RWPE2 (cell line): ENCODE measurements around the gene KCNQ1OT1.

Experiments
- ATAC-seq: fragments of 200-7000 bp; cut with Tn5 transposase; 3 replicates; pipeline ENCODE4 v1.9.1; 2021; ENCODE audit warnings: low read depth
- DNase-seq: peaks from one replicate; pipeline ENCODE4 v3.0.0-alpha.2; 2020; ENCODE audit warnings: low spot score
- H3K27ac ChIP-seq: fragments of 450-650 bp; 2 replicates; pipeline ENCODE4 v1.5.1; 2017; ENCODE audit warnings: mild to moderate bottlenecking; ENCODE audit not compliant: poor library complexity, severe bottlenecking
- H3K27me3 ChIP-seq: fragments of 250-450 bp; sonication (Bioruptor Pico); 2 replicates; pipeline ENCODE4 v1.5.1; 2021; ENCODE audit warnings: mild to moderate bottlenecking, moderate library complexity; ENCODE audit not compliant: insufficient read depth, poor library complexity, severe bottlenecking
- H3K36me3 ChIP-seq: fragments of 250-450 bp; sonication (Bioruptor Pico); 2 replicates; pipeline ENCODE4 v1.5.1; 2020; ENCODE audit warnings: low read depth, mild to moderate bottlenecking, moderate library complexity
- H3K4me1 ChIP-seq: fragments of 250-450 bp; sonication (Bioruptor Pico); 2 replicates; pipeline ENCODE4 v1.5.1; 2021; ENCODE audit warnings: mild to moderate bottlenecking, moderate library complexity; ENCODE audit not compliant: insufficient read depth, poor library complexity, severe bottlenecking
- H3K4me3 ChIP-seq: fragments of 250-450 bp; sonication (Bioruptor Pico); 2 replicates; pipeline ENCODE4 v1.5.1; 2021; ENCODE audit warnings: mild to moderate bottlenecking, moderate library complexity; ENCODE audit not compliant: severe bottlenecking
- H3K9me3 ChIP-seq: fragments of 250-450 bp; sonication (Bioruptor Pico); 2 replicates; pipeline ENCODE4 v1.5.1; 2021; ENCODE audit warnings: mild to moderate bottlenecking, moderate library complexity; ENCODE audit not compliant: severe bottlenecking
- CTCF ChIP-seq: fragments of 450-650 bp; IDR thresholded peaks from one replicate; pipeline ENCODE4 v1.5.1; 2017; ENCODE audit warnings: mild to moderate bottlenecking, moderate library complexity; ENCODE audit not compliant: poor library complexity, severe bottlenecking

KCNQ1OT1 gene

GRCh38 chr11:2609345-2609744, 90.4 kb downstream of the KCNQ1OT1 start:
- ATAC-seq (no peak), DNase-seq (no peak)
- Histone ChIP-seq H3K27ac (no peak overlapping the region), H3K4me1 (no peaks in the 10 kb centered on the region), H3K9me3 (peaks cover 3% of the 10 kb centered on the region), H3K36me3 (no peaks in the 10 kb centered on the region), H3K4me3 (no peak overlapping the region), H3K27me3 (peaks cover 54% of the 10 kb centered on the region)
- TF ChIP-seq CTCF: no peak

- TF ChIP-seq CTCF: no peak
- no peak overlapping the region for H3K4me3 ChIP-seq
- ATAC-seq: no peak
- DNase-seq: no peak
- H3K36me3 ChIP-seq: no peaks in the 10 kb centered on the region
- peaks cover 9% of the 10 kb centered on the region for H3K9me3 ChIP-seq
- peaks cover 17% of the 10 kb centered on the region for H3K27me3 ChIP-seq
- no peaks in the 10 kb centered on the region for H3K4me1 ChIP-seq
- no peak overlapping the region for H3K27ac ChIP-seq
Observed at GRCh38 chr11:2599561-2600189, 100.1 kb downstream of the KCNQ1OT1 start.

- peaks cover 27% of the 10 kb centered on the region for H3K27me3 ChIP-seq
- no peak for ATAC-seq
- H3K9me3 ChIP-seq: peaks cover 9% of the 10 kb centered on the region
- H3K4me1 ChIP-seq: no peaks in the 10 kb centered on the region
- TF ChIP-seq CTCF: no peak
- no peak overlapping the region for H3K4me3 ChIP-seq
- H3K36me3 ChIP-seq: no peaks in the 10 kb centered on the region
- H3K27ac ChIP-seq: no peak overlapping the region
- DNase-seq: no peak
Observed at GRCh38 chr11:2595204-2595603, 104.6 kb downstream of the KCNQ1OT1 start.

- H3K27me3 ChIP-seq: peaks cover 27% of the 10 kb centered on the region
- no peaks in the 10 kb centered on the region for H3K4me1 ChIP-seq
- no peaks in the 10 kb centered on the region for H3K36me3 ChIP-seq
- peaks cover 9% of the 10 kb centered on the region for H3K9me3 ChIP-seq
- H3K27ac ChIP-seq: no peak overlapping the region
- DNase-seq: no peak
- TF ChIP-seq CTCF: no peak
- no peak for ATAC-seq
- H3K4me3 ChIP-seq: no peak overlapping the region
Observed at GRCh38 chr11:2594267-2594666, 105.5 kb downstream of the KCNQ1OT1 start.

GRCh38 chr11:2593393-2593950, 106.3 kb downstream of the KCNQ1OT1 start:
- no peaks in the 10 kb centered on the region for H3K4me1 ChIP-seq
- no peak for TF ChIP-seq CTCF
- H3K4me3 ChIP-seq: no peak overlapping the region
- H3K27ac ChIP-seq: no peak overlapping the region
- no peaks in the 10 kb centered on the region for H3K36me3 ChIP-seq
- H3K27me3 ChIP-seq: peaks cover 27% of the 10 kb centered on the region
- ATAC-seq (no peak), DNase-seq (no peak)
- peaks cover 9% of the 10 kb centered on the region for H3K9me3 ChIP-seq
